ENCODE measurements around the gene WDR74. TPM values are rescaled to one million over a fixed set of nuclear protein-coding genes. Genes with fewer than 3 reads are reported as not detected.

The WDR74 gene
- total and polyA plus RNA-seq, 9 of the 15 experiments (the other 6 are each of a cell fraction or from before 2014, with no cell fraction given): 32.7 to 210 (median 114) TPM

DNA sequence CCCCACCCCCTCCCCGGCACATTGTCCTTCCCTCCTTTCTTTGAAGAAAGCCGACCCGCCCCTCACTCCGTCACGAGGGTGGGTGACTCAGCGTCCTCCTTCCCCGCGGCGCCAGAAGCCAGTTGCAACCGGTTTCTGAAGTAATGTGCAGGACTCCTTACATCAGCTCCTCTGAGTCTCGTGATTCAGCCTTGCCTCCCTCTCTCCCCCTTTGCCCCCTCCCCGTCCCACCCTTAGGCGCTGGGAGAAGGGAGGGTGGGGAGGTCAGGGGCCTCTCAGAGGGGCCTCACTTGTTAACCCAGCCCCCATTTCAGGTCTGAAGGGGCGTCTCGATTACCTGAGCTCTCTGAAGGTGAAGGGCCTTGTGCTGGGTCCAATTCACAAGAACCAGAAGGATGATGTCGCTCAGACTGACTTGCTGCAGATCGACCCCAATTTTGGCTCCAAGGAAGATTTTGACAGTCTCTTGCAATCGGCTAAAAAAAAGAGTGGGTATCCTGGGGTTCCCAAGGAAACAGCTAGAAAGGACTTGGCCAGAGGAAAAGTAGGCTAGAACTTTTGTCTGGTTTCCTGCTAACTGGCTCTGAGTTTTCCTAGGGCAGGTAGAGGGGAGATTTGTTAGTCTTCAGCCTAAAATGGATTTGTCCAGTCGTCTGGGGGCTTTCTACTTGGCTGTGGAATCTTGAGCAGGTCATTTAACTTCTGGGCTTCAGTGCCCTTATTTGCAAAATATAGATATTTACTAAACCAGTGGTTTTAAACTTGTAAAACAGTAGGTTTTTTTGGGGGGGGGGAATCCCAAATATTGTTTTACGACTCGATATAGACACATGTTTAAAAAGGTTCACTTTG lies 42.4 kb upstream of the WDR74 start:
- ATAC-seq: peak; percentile 71
- H3K27ac ChIP-seq (ENCODE audit: extremely low read depth, low read depth, low read length): peak overlapping the region; percentile 95
- H3K9ac ChIP-seq (ENCODE audit: insufficient read depth in 1 of 2, low read depth in 2 of 2, low read length in 2 of 2): peak overlapping the region; percentile 100
- H3K4me2 ChIP-seq (ENCODE audit: insufficient read depth, low read length): peak overlapping the region; percentile 100
- TSS peak; percentile 44 for BruUV-seq (replicated peaks)
- peak; percentile 91 for FAIRE-seq
- ChIA-PET POLR2A (interaction anchor here (0.6 to 13.1 kb wide), 29 partner anchors 9 to 921 kb away, joined by 3 to 180 read pairs (median 5); partner anchors contain the start of genes C11orf98, CSKMT, EEF1G and HNRNPUL2), CTCF (ENCODE audit: low intra/inter-chr PET ratio) (interaction anchor here (1.8 kb wide), 1 partner anchor 94 kb away, joined by 6 read pairs; the partner anchor contains the start of gene TMEM179B)
- peaks cover 85% of the 10 kb centered on the region for H3K36me3 ChIP-seq (ENCODE audit: control insufficient read depth, insufficient read depth, low read length)
- peaks cover 52 to 63% of the 10 kb centered on the region in 2 experiments for H3K4me1 ChIP-seq (replicated peaks in 1 of 2; ENCODE audit: control insufficient read depth in 2 of 2, insufficient read depth in 2 of 2, low read length in 2 of 2)
- H3K79me2 ChIP-seq (ENCODE audit: control insufficient read depth, insufficient read depth, low read length): peaks cover 96% of the 10 kb centered on the region
- no peak overlapping the region for H2AFZ ChIP-seq (ENCODE audit: low read depth, low read length)
- H3K9me3 ChIP-seq (replicated peaks; ENCODE audit: control insufficient read depth, insufficient read depth, low read depth, low read length): no peaks in the 10 kb centered on the region
- peaks cover 2% of the 10 kb centered on the region for H3K9me1 ChIP-seq (ENCODE audit: control insufficient read depth, insufficient read depth, low read length)
- peak; percentile 82 to 98 (median 90) for DNase-seq (ENCODE audit: extremely low read depth in 1 of 4, low spot score in 3 of 4)
- intact Hi-C loops (cut with micrococcal nuclease) (loop anchor here (1.0 to 10.0 kb wide), 5 partner anchors 19 to 287 kb away; partner anchors contain the start of genes TMEM179B and TUT1), in situ Hi-C loops (cut with MboI) (no loop called here)
- peaks cover 48% of the 10 kb centered on the region for H4K20me1 ChIP-seq (replicated peaks; ENCODE audit: control insufficient read depth, insufficient read depth, low read length)
- WGBS (ENCODE audit: insufficient coverage, low coverage, missing lambda C conversion rate): 0% methylated on average over 12 of the region's 21 CpGs
- H3K4me3 ChIP-seq: peak overlapping the region; percentile 56
- H3K27me3 ChIP-seq (ENCODE audit: control insufficient read depth in 2 of 2, insufficient read depth in 2 of 2, low read length in 2 of 2): no peaks in the 10 kb centered on the region
- TF ChIP-seq EHMT2 (IDR thresholded peaks at IDR 0.05) (no peak), ADNP (tag; IDR thresholded peaks at IDR 0.05) (no peak), ILF3 (IDR thresholded peaks at IDR 0.05; ENCODE audit: borderline replicate concordance) (no peak), ZZZ3 (IDR thresholded peaks at IDR 0.05) (no peak), MCM2 (IDR thresholded peaks at IDR 0.05; ENCODE audit: low read depth) (no peak), JUN (IDR thresholded peaks at IDR 0.05; ENCODE audit: borderline replicate concordance, low read depth, low read length) (peak; percentile 92), JUN (CRISPR knock-in tag; IDR thresholded peaks at IDR 0.05; ENCODE audit: borderline replicate concordance) (no peak), PHF21A (IDR thresholded peaks at IDR 0.05; ENCODE audit: borderline replicate concordance, low read depth) (no peak), LARP7 (IDR thresholded peaks at IDR 0.05) (no peak), KDM1A (IDR thresholded peaks at IDR 0.05) (peak in 1 of 2 experiments; percentile 62; a peak in 1 of 4 replicates), MTA3 (IDR thresholded peaks at IDR 0.05; ENCODE audit: borderline replicate concordance) (no peak), RAD51 (IDR thresholded peaks at IDR 0.05; ENCODE audit: borderline replicate concordance, low read depth) (peak; percentile 71)
- TF ChIP-seq, protein P1, sequence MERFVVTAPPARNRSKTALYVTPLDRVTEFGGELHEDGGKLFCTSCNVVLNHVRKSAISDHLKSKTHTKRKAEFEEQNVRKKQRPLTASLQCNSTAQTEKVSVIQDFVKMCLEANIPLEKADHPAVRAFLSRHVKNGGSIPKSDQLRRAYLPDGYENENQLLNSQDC (CRISPR knock-in tag; IDR thresholded peaks at IDR 0.05): no peak; the same call in 1 of the 2 replicates
- TF ChIP-seq, protein P2, sequence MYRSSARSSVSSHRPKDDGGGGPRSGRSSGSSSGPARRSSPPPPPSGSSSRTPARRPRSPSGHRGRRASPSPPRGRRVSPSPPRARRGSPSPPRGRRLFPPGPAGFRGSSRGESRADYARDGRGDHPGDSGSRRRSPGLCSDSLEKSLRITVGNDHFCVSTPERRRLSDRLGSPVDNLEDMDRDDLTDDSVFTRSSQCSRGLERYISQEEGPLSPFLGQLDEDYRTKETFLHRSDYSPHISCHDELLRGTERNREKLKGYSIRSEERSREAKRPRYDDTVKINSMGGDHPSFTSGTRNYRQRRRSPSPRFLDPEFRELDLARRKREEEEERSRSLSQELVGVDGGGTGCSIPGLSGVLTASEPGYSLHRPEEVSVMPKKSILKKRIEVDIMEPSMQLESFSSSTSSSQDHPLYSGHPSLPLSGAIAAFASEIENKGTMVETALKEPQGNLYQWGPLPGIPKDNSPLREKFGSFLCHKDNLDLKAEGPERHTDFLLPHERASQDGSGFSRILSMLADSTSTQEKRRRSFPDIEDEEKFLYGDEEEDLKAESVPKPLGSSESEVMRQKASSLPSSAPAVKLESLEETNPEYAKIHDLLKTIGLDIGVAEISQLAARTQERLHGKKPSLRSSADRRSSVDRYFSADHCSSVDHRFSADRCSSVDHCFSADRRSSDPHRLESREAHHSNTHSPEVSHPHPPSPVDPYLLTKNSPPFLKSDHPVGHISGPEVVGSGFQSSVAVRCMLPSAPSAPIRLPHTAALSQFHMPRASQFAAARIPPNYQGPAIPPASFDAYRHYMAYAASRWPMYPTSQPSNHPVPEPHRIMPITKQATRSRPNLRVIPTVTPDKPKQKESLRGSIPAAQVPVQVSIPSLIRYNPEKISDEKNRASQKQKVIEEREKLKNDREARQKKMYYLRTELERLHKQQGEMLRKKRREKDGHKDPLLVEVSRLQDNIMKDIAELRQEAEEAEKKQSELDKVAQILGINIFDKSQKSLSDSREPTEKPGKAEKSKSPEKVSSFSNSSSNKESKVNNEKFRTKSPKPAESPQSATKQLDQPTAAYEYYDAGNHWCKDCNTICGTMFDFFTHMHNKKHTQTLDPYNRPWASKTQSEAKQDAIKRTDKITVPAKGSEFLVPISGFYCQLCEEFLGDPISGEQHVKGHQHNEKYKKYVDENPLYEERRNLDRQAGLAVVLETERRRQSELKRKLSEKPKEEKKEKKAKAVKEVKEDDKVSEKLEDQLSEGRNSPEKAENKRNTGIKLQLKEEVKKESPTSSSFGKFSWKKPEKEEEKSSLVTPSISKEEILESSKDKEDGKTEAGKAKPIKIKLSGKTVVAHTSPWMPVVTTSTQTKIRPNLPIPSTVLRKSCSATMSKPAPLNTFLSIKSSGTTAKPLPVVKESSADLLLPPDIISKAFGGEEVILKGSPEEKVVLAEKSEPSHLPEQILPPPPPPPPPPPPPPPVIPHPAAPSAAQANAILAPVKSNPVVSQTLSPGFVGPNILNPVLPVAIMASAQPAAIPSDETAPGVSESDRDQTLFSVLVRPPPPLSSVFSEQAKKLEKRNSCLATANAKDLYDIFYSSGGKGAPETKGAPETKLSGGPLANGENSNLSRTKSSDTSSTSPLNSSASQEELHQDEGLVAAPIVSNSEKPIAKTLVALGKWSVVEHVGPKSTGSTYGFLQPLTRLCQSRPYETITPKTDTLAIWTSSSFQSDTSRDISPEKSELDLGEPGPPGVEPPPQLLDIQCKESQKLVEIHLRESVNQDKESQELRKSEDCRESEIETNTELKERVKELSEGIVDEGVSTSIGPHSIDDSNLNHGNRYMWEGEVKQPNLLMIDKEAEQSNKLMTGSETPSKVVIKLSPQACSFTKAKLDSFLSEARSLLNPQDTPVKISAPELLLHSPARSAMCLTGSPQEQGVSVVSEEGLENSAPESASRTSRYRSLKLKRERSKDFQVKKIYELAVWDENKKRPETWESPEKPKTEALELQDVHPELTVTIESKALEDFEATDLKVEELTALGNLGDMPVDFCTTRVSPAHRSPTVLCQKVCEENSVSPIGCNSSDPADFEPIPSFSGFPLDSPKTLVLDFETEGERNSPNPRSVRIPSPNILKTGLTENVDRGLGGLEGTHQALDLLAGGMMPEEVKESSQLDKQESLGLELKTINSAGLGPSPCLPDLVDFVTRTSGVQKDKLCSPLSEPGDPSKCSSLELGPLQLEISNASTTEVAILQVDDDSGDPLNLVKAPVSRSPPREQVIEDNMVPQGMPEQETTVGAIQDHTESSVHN (IDR thresholded peaks at IDR 0.05; ENCODE audit: borderline replicate concordance in 1 of 2, low read depth in 1 of 2): peak in 1 of 2 experiments; percentile 84; a peak in 2 of 4 replicates

Data from K562 (cell line).